ENCODE results near the gene DVL2.
"Not testable (repeated sequence)": the region's sequence is repeated elsewhere in the genome, so short reads cannot be mapped to it uniquely, and the experiment has no call there.

Gene DVL2

DNA sequence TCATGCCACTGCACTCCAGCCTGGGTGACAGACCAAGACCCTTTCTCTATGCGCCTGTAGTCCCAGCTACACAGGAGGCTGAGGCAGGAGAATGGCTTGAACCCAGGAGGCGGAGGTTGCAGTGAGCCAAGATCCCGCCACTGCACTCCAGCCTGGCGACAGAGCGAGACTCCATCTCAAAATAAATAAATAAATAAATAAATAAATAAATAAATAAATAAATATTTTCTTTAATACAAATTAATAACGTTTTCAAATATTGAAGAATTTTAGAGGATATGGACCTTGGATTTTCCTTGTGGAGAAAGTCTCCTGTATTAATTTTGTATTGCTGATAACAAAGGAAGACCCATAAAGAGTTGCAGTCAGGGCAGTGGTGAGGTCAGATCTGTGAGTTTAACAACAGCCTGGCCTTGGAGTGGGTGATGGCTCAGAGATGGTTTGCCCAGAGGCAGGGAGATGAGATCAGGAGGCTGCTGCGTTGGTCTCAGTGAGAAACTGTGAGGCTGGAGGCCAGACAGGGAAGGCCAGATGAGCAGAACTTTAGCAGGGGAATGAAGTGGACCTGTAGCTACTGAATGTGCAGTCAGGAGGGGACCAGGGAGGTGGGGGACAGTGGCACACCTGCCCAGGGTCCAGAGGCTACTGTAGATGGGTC is 50.8 kb downstream of the DVL2 start:
- Histone ChIP-seq H2BK5ac (ENCODE audit: low read depth, low read length, poor library complexity, severe bottlenecking) (no peak overlapping the region), H3K27me3 (ENCODE audit: control insufficient read depth in 1 of 2, insufficient read depth in 1 of 2, low read length in 2 of 2) (peaks cover 0 to 7% of the 10 kb centered on the region in 2 experiments), H3K9ac (ENCODE audit: low read length) (no peak overlapping the region), H3K4me3 (ENCODE audit: insufficient read depth in 1 of 2, low read depth in 1 of 2, low read length in 2 of 2) (no peak overlapping the region), H3K4me2 (ENCODE audit: low read length, poor library complexity, severe bottlenecking) (no peak overlapping the region), H2AFZ (ENCODE audit: low read depth, low read length) (no peak overlapping the region), H2AK5ac (ENCODE audit: low read length, severe bottlenecking) (peak overlapping the region; percentile 2), H3K36me3 (ENCODE audit: control insufficient read depth in 1 of 2, insufficient read depth in 2 of 2, low read depth in 1 of 2, low read length in 2 of 2) (peaks cover 10 to 14% of the 10 kb centered on the region in 2 experiments), H3K27ac (ENCODE audit: low read length, poor library complexity, severe bottlenecking) (no peak overlapping the region), H2BK15ac (ENCODE audit: low read depth, poor library complexity, severe bottlenecking) (no peak overlapping the region), H3K79me1 (replicated peaks; ENCODE audit: low read length, poor library complexity, severe bottlenecking) (peaks cover 2% of the 10 kb centered on the region), H4K91ac (ENCODE audit: low read length) (no peak overlapping the region), H3K9me3 (ENCODE audit: control insufficient read depth, low read length) (no peaks in the 10 kb centered on the region), H2BK120ac (ENCODE audit: low read depth, low read length) (no peak overlapping the region), H4K8ac (ENCODE audit: low read length) (no peak overlapping the region), H3K14ac (ENCODE audit: low read length in 2 of 2) (no peak overlapping the region), H3K4ac (ENCODE audit: low read depth in 1 of 2, low read length in 2 of 2) (no peak overlapping the region), H3K4me1 (ENCODE audit: control insufficient read depth, insufficient read depth, low read depth, low read length) (peaks cover 13% of the 10 kb centered on the region), H3K18ac (ENCODE audit: low read depth in 1 of 2, low read length in 2 of 2) (no peak overlapping the region), H3K23ac (ENCODE audit: low read length in 2 of 2) (no peak overlapping the region), H2BK12ac (ENCODE audit: low read length in 2 of 2) (no peak overlapping the region)
- DNase-seq, result no peak
- WGBS, result 78% methylated on average over 4 of the region's 7 CpGs

DNA sequence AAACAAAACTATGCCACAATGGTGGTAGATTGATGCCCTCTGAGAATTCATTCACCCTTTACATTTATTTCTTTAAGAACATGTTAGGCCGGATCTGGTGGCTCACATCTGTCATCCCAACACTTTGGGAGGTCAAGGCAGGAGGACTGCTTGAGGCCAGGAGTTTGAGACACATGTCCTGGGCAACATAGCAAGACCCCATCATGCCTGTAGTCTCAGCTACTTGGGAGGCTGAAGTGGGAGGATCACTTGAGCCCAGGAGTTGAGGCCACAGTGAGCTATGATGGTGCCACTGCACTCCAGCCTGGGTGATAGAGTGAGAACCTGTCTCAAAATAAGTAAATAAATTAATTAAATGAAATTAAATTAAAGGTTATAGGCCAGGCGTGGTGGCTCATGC is 52.2 kb downstream of the DVL2 start:
- 97% methylated on average over 2 of the region's 2 CpGs for WGBS
- not testable (repeated sequence) for H3K9me3 ChIP-seq (ENCODE audit: control insufficient read depth, low read length); H2BK12ac ChIP-seq (ENCODE audit: low read length in 2 of 2); H3K4me3 ChIP-seq (ENCODE audit: insufficient read depth in 1 of 2, low read depth in 1 of 2, low read length in 2 of 2); H3K4ac ChIP-seq (ENCODE audit: low read depth in 1 of 2, low read length in 2 of 2); H2AFZ ChIP-seq (ENCODE audit: low read depth, low read length); H4K8ac ChIP-seq (ENCODE audit: low read length); H3K9ac ChIP-seq (ENCODE audit: low read length); H2BK5ac ChIP-seq (ENCODE audit: low read depth, low read length, poor library complexity, severe bottlenecking); H3K14ac ChIP-seq (ENCODE audit: low read length in 2 of 2); H2AK5ac ChIP-seq (ENCODE audit: low read length, severe bottlenecking); H3K23ac ChIP-seq (ENCODE audit: low read length in 2 of 2); H2BK15ac ChIP-seq (ENCODE audit: low read depth, poor library complexity, severe bottlenecking); DNase-seq; H3K27ac ChIP-seq (ENCODE audit: low read length, poor library complexity, severe bottlenecking); H4K91ac ChIP-seq (ENCODE audit: low read length); H2BK120ac ChIP-seq (ENCODE audit: low read depth, low read length); H3K4me2 ChIP-seq (ENCODE audit: low read length, poor library complexity, severe bottlenecking); H3K79me1 ChIP-seq (replicated peaks; ENCODE audit: low read length, poor library complexity, severe bottlenecking); H3K18ac ChIP-seq (ENCODE audit: low read depth in 1 of 2, low read length in 2 of 2)
- Histone ChIP-seq H3K36me3 (ENCODE audit: control insufficient read depth in 1 of 2, insufficient read depth in 2 of 2, low read depth in 1 of 2, low read length in 2 of 2) (peaks cover 7 to 14% of the 10 kb centered on the region in 2 experiments), H3K4me1 (ENCODE audit: control insufficient read depth, insufficient read depth, low read depth, low read length) (peaks cover 24% of the 10 kb centered on the region), H3K27me3 (ENCODE audit: control insufficient read depth in 1 of 2, insufficient read depth in 1 of 2, low read length in 2 of 2) (peaks cover 0 to 20% of the 10 kb centered on the region in 2 experiments)

DNA sequence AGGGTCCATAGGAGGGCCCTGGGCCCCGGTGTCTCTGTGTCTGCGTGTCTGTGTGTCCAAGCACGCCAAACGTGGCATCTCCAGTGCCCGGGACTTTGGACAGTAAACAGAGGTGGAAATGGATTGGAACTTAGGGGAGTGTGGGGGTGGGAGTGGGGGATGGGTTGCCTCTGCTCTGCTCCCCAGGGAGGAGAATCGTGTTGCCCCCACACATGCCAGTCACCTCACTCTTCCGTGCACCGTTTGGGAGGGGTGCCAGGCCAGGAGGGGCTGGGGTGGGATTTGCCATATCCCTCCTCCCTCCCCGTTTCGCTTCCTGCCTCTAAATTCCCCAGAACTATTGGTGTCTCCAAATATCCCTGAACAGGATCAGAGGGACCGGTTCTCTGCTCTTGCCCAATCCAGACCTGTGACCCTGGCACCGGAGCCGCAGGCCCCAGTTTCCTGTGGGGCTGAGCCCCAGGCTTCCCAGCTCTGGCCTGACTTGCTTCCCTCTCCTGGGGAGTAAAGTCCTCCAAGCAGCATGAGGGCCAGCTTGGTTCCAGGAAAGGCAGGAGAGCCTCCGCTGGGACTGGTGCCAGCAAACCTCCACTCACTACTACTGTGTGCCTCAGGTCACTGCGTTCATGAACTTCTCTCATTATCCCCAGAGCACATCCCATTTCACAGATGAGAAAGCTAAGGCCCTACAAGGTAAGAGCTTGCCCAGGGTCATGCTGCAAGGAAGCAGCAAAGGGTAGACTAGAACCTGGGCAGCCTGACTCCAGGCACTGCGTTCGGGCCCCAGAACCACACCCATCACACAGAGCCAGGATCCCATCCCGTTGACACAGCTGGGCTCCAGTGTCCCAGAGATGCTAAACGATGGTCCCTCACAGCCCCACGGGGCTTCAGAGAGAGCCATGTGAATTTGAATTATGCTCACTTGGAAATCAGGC is 54.7 kb downstream of the DVL2 start, which contains the start of gene ASGR1:
TSS of gene ASGR1 (minus strand) at position 54 of the 938 bp plus-strand sequence. CDS start 807 bp downstream, outside the sequence.
- no peak for DNase-seq
- H2BK12ac ChIP-seq (ENCODE audit: low read length in 2 of 2), result no peak within 1 kb of the TSS

DNA sequence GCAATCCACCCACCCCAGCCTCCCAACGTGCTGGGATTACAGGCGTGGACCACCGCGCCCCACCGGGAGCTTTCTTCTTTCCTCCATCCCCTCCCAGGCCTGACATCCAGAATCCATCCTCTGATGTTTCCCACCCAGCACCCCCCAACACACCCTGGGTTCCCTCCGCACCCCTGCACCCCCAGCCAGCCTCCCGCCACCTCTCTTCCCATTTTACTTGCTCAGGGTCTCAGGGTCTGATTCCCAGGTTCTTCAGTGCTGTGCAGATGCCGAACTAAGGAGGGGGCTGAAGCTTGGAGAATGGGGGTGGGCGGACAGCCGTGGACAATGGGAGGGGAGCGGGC is 55.4 kb downstream of the DVL2 start:
- H3K23ac ChIP-seq (ENCODE audit: low read length in 2 of 2), result no peak overlapping the region
- peaks cover 15 to 49% of the 10 kb centered on the region in 2 experiments for H3K27me3 ChIP-seq (ENCODE audit: control insufficient read depth in 1 of 2, insufficient read depth in 1 of 2, low read length in 2 of 2)
- no peak for DNase-seq
- H3K36me3 ChIP-seq (ENCODE audit: control insufficient read depth in 1 of 2, insufficient read depth in 2 of 2, low read depth in 1 of 2, low read length in 2 of 2), result no peaks in the 10 kb centered on the region
- H3K9ac ChIP-seq (ENCODE audit: low read length), result no peak overlapping the region
- H3K27ac ChIP-seq (ENCODE audit: low read length, poor library complexity, severe bottlenecking), result no peak overlapping the region
- no peak overlapping the region for H3K18ac ChIP-seq (ENCODE audit: low read depth in 1 of 2, low read length in 2 of 2)
- no peak overlapping the region for H2AK5ac ChIP-seq (ENCODE audit: low read length, severe bottlenecking)
- H2BK5ac ChIP-seq (ENCODE audit: low read depth, low read length, poor library complexity, severe bottlenecking), result no peak overlapping the region
- no peak overlapping the region for H2BK15ac ChIP-seq (ENCODE audit: low read depth, poor library complexity, severe bottlenecking)
- H3K14ac ChIP-seq (ENCODE audit: low read length in 2 of 2), result no peak overlapping the region
- H3K4me3 ChIP-seq (ENCODE audit: insufficient read depth in 1 of 2, low read depth in 1 of 2, low read length in 2 of 2), result no peak overlapping the region
- WGBS, result 94% methylated on average over 10 of the region's 11 CpGs
- no peak overlapping the region for H3K4me2 ChIP-seq (ENCODE audit: low read length, poor library complexity, severe bottlenecking)
- H2BK120ac ChIP-seq (ENCODE audit: low read depth, low read length), result no peak overlapping the region
- H2BK12ac ChIP-seq (ENCODE audit: low read length in 2 of 2), result no peak overlapping the region
- H2AFZ ChIP-seq (ENCODE audit: low read depth, low read length), result no peak overlapping the region
- no peaks in the 10 kb centered on the region for H3K9me3 ChIP-seq (ENCODE audit: control insufficient read depth, low read length)
- H3K4ac ChIP-seq (ENCODE audit: low read depth in 1 of 2, low read length in 2 of 2), result no peak overlapping the region
- no peak overlapping the region for H4K91ac ChIP-seq (ENCODE audit: low read length)
- H3K79me1 ChIP-seq (replicated peaks; ENCODE audit: low read length, poor library complexity, severe bottlenecking), result no peaks in the 10 kb centered on the region
- H4K8ac ChIP-seq (ENCODE audit: low read length), result no peak overlapping the region
- H3K4me1 ChIP-seq (ENCODE audit: control insufficient read depth, insufficient read depth, low read depth, low read length), result peaks cover 26% of the 10 kb centered on the region

More for the DNA sequence above, 54.7 kb downstream of the DVL2 start, which contains the start of gene ASGR1:
- H3K4me2 ChIP-seq (ENCODE audit: low read length, poor library complexity, severe bottlenecking), result peak within 1 kb of the TSS; percentile 89
- H3K79me1 ChIP-seq (replicated peaks; ENCODE audit: low read length, poor library complexity, severe bottlenecking), result no peaks in the 10 kb centered on the region
- 79% methylated on average over 19 of the region's 20 CpGs for WGBS
- H3K27ac ChIP-seq (ENCODE audit: low read length, poor library complexity, severe bottlenecking), result no peak within 1 kb of the TSS
- H4K91ac ChIP-seq (ENCODE audit: low read length), result no peak within 1 kb of the TSS
- no peak within 1 kb of the TSS for H2AK5ac ChIP-seq (ENCODE audit: low read length, severe bottlenecking)
- no peak within 1 kb of the TSS for H2BK15ac ChIP-seq (ENCODE audit: low read depth, poor library complexity, severe bottlenecking)
- no peak within 1 kb of the TSS for H4K8ac ChIP-seq (ENCODE audit: low read length)
- no peak within 1 kb of the TSS for H3K4me3 ChIP-seq (ENCODE audit: insufficient read depth in 1 of 2, low read depth in 1 of 2, low read length in 2 of 2)
- no peaks in the 10 kb centered on the region for H3K36me3 ChIP-seq (ENCODE audit: control insufficient read depth in 1 of 2, insufficient read depth in 2 of 2, low read depth in 1 of 2, low read length in 2 of 2)
- peaks cover 26% of the 10 kb centered on the region for H3K4me1 ChIP-seq (ENCODE audit: control insufficient read depth, insufficient read depth, low read depth, low read length)
- H3K9ac ChIP-seq (ENCODE audit: low read length), result no peak within 1 kb of the TSS
- H2AFZ ChIP-seq (ENCODE audit: low read depth, low read length), result peak within 1 kb of the TSS; percentile 24
- H3K27me3 ChIP-seq (ENCODE audit: control insufficient read depth in 1 of 2, insufficient read depth in 1 of 2, low read length in 2 of 2), result peaks cover 8 to 44% of the 10 kb centered on the region in 2 experiments
- no peak within 1 kb of the TSS for H3K18ac ChIP-seq (ENCODE audit: low read depth in 1 of 2, low read length in 2 of 2)
- no peak within 1 kb of the TSS for H3K14ac ChIP-seq (ENCODE audit: low read length in 2 of 2)
- no peaks in the 10 kb centered on the region for H3K9me3 ChIP-seq (ENCODE audit: control insufficient read depth, low read length)
- H3K23ac ChIP-seq (ENCODE audit: low read length in 2 of 2), result no peak within 1 kb of the TSS
- H2BK120ac ChIP-seq (ENCODE audit: low read depth, low read length), result no peak within 1 kb of the TSS
- no peak within 1 kb of the TSS for H3K4ac ChIP-seq (ENCODE audit: low read depth in 1 of 2, low read length in 2 of 2)
- no peak within 1 kb of the TSS for H2BK5ac ChIP-seq (ENCODE audit: low read depth, low read length, poor library complexity, severe bottlenecking)

Data from mesenchymal stem cell (in vitro differentiated cells and primary cell).